T-helper 1 cell treated with Interleukin-12 subunit alpha and Interleukin-12 subunit beta and Interleukin-4 antibody, amounts not matched to agents 30 ng/mL and 1 ng/mL, for 36 hours (primary cell): ENCODE results near the gene TCF7L1. TPM values are rescaled to one million over a fixed set of nuclear protein-coding genes. Genes with fewer than 3 reads are reported as not detected.
"Not testable (repeated sequence)": the region's sequence is repeated elsewhere in the genome, so short reads cannot be mapped to it uniquely, and the experiment has no call there.

Experiments used
- intact Hi-C: fragments of 100-400 bp; cut with micrococcal nuclease; formaldehyde crosslinking; loops from one replicate; pipeline ENCODE4 v1.15.1; 2024
- total RNA-seq: library from RNA; stranded (reverse); gene quantifications from 2 replicates; pipeline ENCODE4 v1.2.3, GENCODE V29; 2022

The TCF7L1 gene
- total RNA-seq, 1 donor from 2014 or later: not detected

- intact Hi-C loops: no loop called here
Measured at GRCh38 chr2:85183076-85183475, 49.9 kb downstream of the TCF7L1 start.

GRCh38 chr2:85183479-85183878, 50.3 kb downstream of the TCF7L1 start:
- intact Hi-C loops: no loop called here

- intact Hi-C loops: no loop called here
Measured at GRCh38 chr2:85184231-85184630, 51.0 kb downstream of the TCF7L1 start.

- intact Hi-C loops: no loop called here
Measured at GRCh38 chr2:85184990-85185389, 51.8 kb downstream of the TCF7L1 start.

- intact Hi-C loops: no loop called here
Measured at GRCh38 chr2:85185431-85185940, 52.3 kb downstream of the TCF7L1 start.

- intact Hi-C loops: loop anchor here (2.0 kb wide), 1 partner anchor 112 kb away; no protein-coding TSS in a partner anchor
Measured at GRCh38 chr2:85187069-85187468, 53.9 kb downstream of the TCF7L1 start.

GRCh38 chr2:85188852-85189251, 55.7 kb downstream of the TCF7L1 start:
- intact Hi-C loops: no loop called here

GRCh38 chr2:85189606-85190270, 56.5 kb downstream of the TCF7L1 start:
- intact Hi-C loops: no loop called here

- intact Hi-C loops: no loop called here
Measured at GRCh38 chr2:85191157-85191556, 58.0 kb downstream of the TCF7L1 start.

GRCh38 chr2:85194780-85195480, 61.7 kb downstream of the TCF7L1 start:
- intact Hi-C loops: no loop called here

- intact Hi-C loops: no loop called here
Measured at GRCh38 chr2:85195956-85196355, 62.8 kb downstream of the TCF7L1 start.

GRCh38 chr2:85199698-85200097, 66.5 kb downstream of the TCF7L1 start:
- intact Hi-C loops: no loop called here

- intact Hi-C loops: no loop called here
Measured at GRCh38 chr2:85209887-85210286, 76.7 kb downstream of the TCF7L1 start.

GRCh38 chr2:85210511-85210910, 77.3 kb downstream of the TCF7L1 start:
- intact Hi-C loops: no loop called here

GRCh38 chr2:85211606-85212005, 78.4 kb downstream of the TCF7L1 start:
- intact Hi-C loops: not testable (repeated sequence)

GRCh38 chr2:85212841-85213240, 79.6 kb downstream of the TCF7L1 start:
- intact Hi-C loops: no loop called here

GRCh38 chr2:85213404-85213803, 80.2 kb downstream of the TCF7L1 start:
- intact Hi-C loops: no loop called here

- intact Hi-C loops: no loop called here
Measured at GRCh38 chr2:85213901-85214512, 80.8 kb downstream of the TCF7L1 start.

GRCh38 chr2:85215081-85215447, 81.9 kb downstream of the TCF7L1 start:
- intact Hi-C loops: no loop called here

GRCh38 chr2:85215448-85216401, 82.5 kb downstream of the TCF7L1 start:
- intact Hi-C loops: no loop called here

- intact Hi-C loops: no loop called here
Measured at GRCh38 chr2:85216927-85217326, 83.7 kb downstream of the TCF7L1 start.
